HEK293 (cell line): ENCODE measurements around the gene ABHD5.
"Not testable (repeated sequence)": the region's sequence is repeated elsewhere in the genome, so short reads cannot be mapped to it uniquely, and the experiment has no call there.

ENCODE experiments used
- CTCF ChIA-PET: fragments of 350-600 bp; formaldehyde crosslinking; extraction: SDS; loops from one replicate; lab custom pipeline; 2021; ENCODE audit warnings: antibody characterized with exemption; lab: Yijun Ruan, JAX
- POLR2A ChIA-PET: fragments of 300-600 bp; formaldehyde crosslinking; extraction: SDS; loops from one replicate; lab custom pipeline; 2020; ENCODE audit warnings: antibody characterized with exemption, inconsistent platforms; lab: Yijun Ruan, JAX
- H3K27ac ChIP-seq: fragments of 200-500 bp; sonication (Bioruptor generic); 2 replicates; pipeline ENCODE4 v1.5.1; 2014; ENCODE audit warnings: low read depth, low read length, control low read depth, inconsistent platforms; ENCODE audit errors: extremely low read depth
- H3K36me3 ChIP-seq, 2 experiments: fragments of 200-500 bp in 1 of 2; sonication (Bioruptor generic) in 1 of 2; 1 replicate in 1 of 2; 2 replicates in 1 of 2; pipeline ENCODE4 v1.5.1; 2014 to 2017; ENCODE audit warnings: inconsistent platforms in 2 of 2, low read length in 2 of 2; ENCODE audit not compliant: control insufficient read depth in 2 of 2, insufficient read depth in 1 of 2
- H3K4me1 ChIP-seq: fragments of 200-500 bp; sonication (Bioruptor generic); 2 replicates; pipeline ENCODE4 v1.5.1; 2014; ENCODE audit warnings: mild to moderate bottlenecking, low read length, inconsistent platforms; ENCODE audit not compliant: control insufficient read depth, insufficient read depth
- H3K4me3 ChIP-seq: 2 replicates; pipeline ENCODE4 v1.5.1; 2011; ENCODE audit warnings: low read depth, mild to moderate bottlenecking, control low read depth, low read length, moderate library complexity
- H3K9me3 ChIP-seq: fragments of 200-500 bp; sonication (Bioruptor generic); 2 replicates; pipeline ENCODE4 v1.5.1; 2014; ENCODE audit warnings: low read depth, low read length, inconsistent platforms; ENCODE audit not compliant: control insufficient read depth, insufficient read depth
- FEZF1 ChIP-seq: fragments of 450-650 bp; formaldehyde crosslinking; IDR thresholded peaks from 2 replicates; pipeline ENCODE4 v1.5.1; 2016; ENCODE audit warnings: missing biosample characterization, missing genetic modification characterization
- GLI4 ChIP-seq: fragments of 450-650 bp; formaldehyde crosslinking; IDR thresholded peaks from 2 replicates; pipeline ENCODE4 v1.5.1; 2016; ENCODE audit warnings: missing biosample characterization, missing genetic modification characterization
- KLF7 ChIP-seq: fragments of 450-650 bp; formaldehyde crosslinking; IDR thresholded peaks from 2 replicates; pipeline ENCODE4 v1.5.1; 2016; ENCODE audit warnings: missing biosample characterization, missing genetic modification characterization, borderline replicate concordance
- MEIS1 ChIP-seq: sonication (generic); formaldehyde crosslinking; IDR thresholded peaks from 2 replicates; pipeline ENCODE4 v1.8.1; 2022; ENCODE audit warnings: missing genetic modification reagents, mild to moderate bottlenecking, borderline replicate concordance
- ZBTB21 ChIP-seq: fragments of 450-650 bp; formaldehyde crosslinking; IDR thresholded peaks from 2 replicates; pipeline ENCODE4 v1.5.1; 2017; ENCODE audit warnings: missing biosample characterization, missing genetic modification characterization
- ZBTB8A ChIP-seq: fragments of 450-650 bp; formaldehyde crosslinking; IDR thresholded peaks from 2 replicates; pipeline ENCODE4 v1.5.1; 2016; ENCODE audit warnings: missing biosample characterization, missing genetic modification characterization
- ZEB2 ChIP-seq: fragments of 450-650 bp; formaldehyde crosslinking; IDR thresholded peaks from 2 replicates; pipeline ENCODE4 v1.5.1; 2016; ENCODE audit warnings: missing biosample characterization, missing genetic modification characterization
- ZFP41 ChIP-seq: fragments of 450-650 bp; formaldehyde crosslinking; IDR thresholded peaks from 2 replicates; pipeline ENCODE4 v1.5.1; 2016; ENCODE audit warnings: missing biosample characterization, missing genetic modification characterization, borderline replicate concordance
- ZNF10 ChIP-seq: fragments of 450-650 bp; formaldehyde crosslinking; IDR thresholded peaks from 2 replicates; pipeline ENCODE4 v1.5.1; 2017; ENCODE audit warnings: missing biosample characterization, missing genetic modification characterization
- ZNF112 ChIP-seq: fragments of 450-650 bp; formaldehyde crosslinking; IDR thresholded peaks from 2 replicates; pipeline ENCODE4 v1.5.0; 2017; ENCODE audit warnings: missing biosample characterization, missing genetic modification characterization
- ZNF16 ChIP-seq: fragments of 450-650 bp; formaldehyde crosslinking; IDR thresholded peaks from 2 replicates; pipeline ENCODE4 v1.5.1; 2016; ENCODE audit warnings: low read depth, missing biosample characterization, missing genetic modification characterization
- ZNF223 ChIP-seq: fragments of 450-650 bp; formaldehyde crosslinking; IDR thresholded peaks from 2 replicates; pipeline ENCODE4 v1.5.1; 2016; ENCODE audit warnings: missing biosample characterization, missing genetic modification characterization
- ZNF37A ChIP-seq: fragments of 450-650 bp; IDR thresholded peaks from 2 replicates; pipeline ENCODE4 v1.5.1; 2018; ENCODE audit warnings: missing biosample characterization, missing genetic modification characterization
- ZNF510 ChIP-seq: fragments of 450-650 bp; formaldehyde crosslinking; IDR thresholded peaks from 2 replicates; pipeline ENCODE4 v1.5.1; 2018; ENCODE audit warnings: mild to moderate bottlenecking, missing genetic modification characterization, missing biosample characterization; ENCODE audit not compliant: insufficient replicate concordance
- ZNF621 ChIP-seq: fragments of 450-650 bp; formaldehyde crosslinking; IDR thresholded peaks from 2 replicates; pipeline ENCODE4 v1.5.1; 2017; ENCODE audit warnings: missing biosample characterization, missing genetic modification characterization
- ZNF677 ChIP-seq: fragments of 450-650 bp; IDR thresholded peaks from 2 replicates; pipeline ENCODE4 v1.5.0; 2018; ENCODE audit warnings: missing biosample characterization, mild to moderate bottlenecking, missing genetic modification characterization, moderate library complexity
- ZSCAN23 ChIP-seq: fragments of 450-650 bp; formaldehyde crosslinking; IDR thresholded peaks from 2 replicates; pipeline ENCODE4 v1.5.1; 2016; ENCODE audit warnings: missing biosample characterization, missing genetic modification characterization
- TF ChIP-seq, protein P1 (sequence below): fragments of 450-650 bp; formaldehyde crosslinking; IDR thresholded peaks from 2 replicates; pipeline ENCODE4 v1.5.1; 2016; ENCODE audit warnings: missing biosample characterization, missing genetic modification characterization
- TF ChIP-seq, protein P2 (sequence below): fragments of 450-650 bp; formaldehyde crosslinking; IDR thresholded peaks from 2 replicates; pipeline ENCODE4 v1.5.1; 2016; ENCODE audit warnings: missing biosample characterization, missing genetic modification characterization, borderline replicate concordance
- TF ChIP-seq, protein P3 (sequence below): sonication (generic); formaldehyde crosslinking; IDR thresholded peaks from 2 replicates; pipeline ENCODE4 v1.8.1; 2022; ENCODE audit warnings: mild to moderate bottlenecking, moderate library complexity, missing genetic modification reagents

The ABHD5 gene

DNA sequence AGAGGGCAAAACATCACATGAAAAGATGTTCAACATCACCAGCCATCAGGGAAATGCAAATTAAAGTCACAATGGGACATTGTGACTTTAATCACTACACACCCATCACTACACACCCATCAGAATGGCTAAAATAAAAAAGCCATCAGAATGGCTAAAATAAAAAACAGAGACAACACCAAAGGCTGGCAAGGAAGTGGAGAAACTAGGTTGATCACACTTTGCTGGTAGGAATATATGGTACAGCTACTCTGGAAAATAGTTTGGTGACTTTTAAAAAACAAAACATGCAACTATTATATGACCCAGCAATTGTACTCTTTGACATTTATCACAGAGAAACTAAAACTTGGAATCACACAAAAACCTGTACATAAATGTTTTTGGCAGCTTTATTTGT lies 15.1 kb upstream of the ABHD5 start:
- Histone ChIP-seq H3K27ac (no peak overlapping the region), H3K9me3 (no peaks in the 10 kb centered on the region), H3K36me3 (no peaks in the 10 kb centered on the region), H3K4me1 (no peaks in the 10 kb centered on the region), H3K4me3 (no peak overlapping the region)
- ChIA-PET CTCF (no interaction called here), POLR2A (no interaction called here)
- TF ChIP-seq ZNF16 (tag by site-specific recombination) (no peak), ZNF621 (tag by site-specific recombination) (no peak)
- TF ChIP-seq, protein P1, sequence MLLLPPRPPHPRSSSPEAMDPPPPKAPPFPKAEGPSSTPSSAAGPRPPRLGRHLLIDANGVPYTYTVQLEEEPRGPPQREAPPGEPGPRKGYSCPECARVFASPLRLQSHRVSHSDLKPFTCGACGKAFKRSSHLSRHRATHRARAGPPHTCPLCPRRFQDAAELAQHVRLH (tag by site-specific recombination) = no peak

DNA sequence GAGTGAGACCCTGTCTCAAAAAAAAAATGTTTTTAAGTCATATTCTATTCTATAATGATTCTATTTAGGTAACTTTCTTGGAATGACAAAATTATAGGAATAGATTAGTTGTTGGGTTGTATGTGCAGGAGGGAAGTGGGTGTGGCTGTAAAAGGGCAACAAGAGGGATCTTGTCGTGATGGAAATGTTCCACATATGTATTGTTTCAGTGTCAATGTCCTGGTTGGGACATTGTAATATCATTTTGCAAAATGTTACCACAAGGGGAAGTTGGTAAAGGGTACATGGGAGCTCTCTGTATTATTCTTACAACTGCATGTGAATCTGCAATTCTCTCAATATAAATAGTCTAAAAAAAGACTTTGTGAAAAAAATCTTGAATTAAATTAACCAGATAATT lies 14.3 kb upstream of the ABHD5 start:
- ChIA-PET POLR2A (no interaction called here), CTCF (interaction anchor here (0.7 to 1.2 kb wide), 3 partner anchors 23 to 503 kb away, joined by 4 to 6 read pairs (median 4); no protein-coding TSS in a partner anchor)
- Histone ChIP-seq H3K4me3 (no peak overlapping the region), H3K4me1 (no peaks in the 10 kb centered on the region), H3K36me3 (no peaks in the 10 kb centered on the region), H3K9me3 (no peaks in the 10 kb centered on the region), H3K27ac (no peak overlapping the region)
- TF ChIP-seq ZBTB8A (tag by site-specific recombination) = no peak
- no peak for TF ChIP-seq ZEB2 (tag by site-specific recombination)
- TF ChIP-seq, protein P2, sequence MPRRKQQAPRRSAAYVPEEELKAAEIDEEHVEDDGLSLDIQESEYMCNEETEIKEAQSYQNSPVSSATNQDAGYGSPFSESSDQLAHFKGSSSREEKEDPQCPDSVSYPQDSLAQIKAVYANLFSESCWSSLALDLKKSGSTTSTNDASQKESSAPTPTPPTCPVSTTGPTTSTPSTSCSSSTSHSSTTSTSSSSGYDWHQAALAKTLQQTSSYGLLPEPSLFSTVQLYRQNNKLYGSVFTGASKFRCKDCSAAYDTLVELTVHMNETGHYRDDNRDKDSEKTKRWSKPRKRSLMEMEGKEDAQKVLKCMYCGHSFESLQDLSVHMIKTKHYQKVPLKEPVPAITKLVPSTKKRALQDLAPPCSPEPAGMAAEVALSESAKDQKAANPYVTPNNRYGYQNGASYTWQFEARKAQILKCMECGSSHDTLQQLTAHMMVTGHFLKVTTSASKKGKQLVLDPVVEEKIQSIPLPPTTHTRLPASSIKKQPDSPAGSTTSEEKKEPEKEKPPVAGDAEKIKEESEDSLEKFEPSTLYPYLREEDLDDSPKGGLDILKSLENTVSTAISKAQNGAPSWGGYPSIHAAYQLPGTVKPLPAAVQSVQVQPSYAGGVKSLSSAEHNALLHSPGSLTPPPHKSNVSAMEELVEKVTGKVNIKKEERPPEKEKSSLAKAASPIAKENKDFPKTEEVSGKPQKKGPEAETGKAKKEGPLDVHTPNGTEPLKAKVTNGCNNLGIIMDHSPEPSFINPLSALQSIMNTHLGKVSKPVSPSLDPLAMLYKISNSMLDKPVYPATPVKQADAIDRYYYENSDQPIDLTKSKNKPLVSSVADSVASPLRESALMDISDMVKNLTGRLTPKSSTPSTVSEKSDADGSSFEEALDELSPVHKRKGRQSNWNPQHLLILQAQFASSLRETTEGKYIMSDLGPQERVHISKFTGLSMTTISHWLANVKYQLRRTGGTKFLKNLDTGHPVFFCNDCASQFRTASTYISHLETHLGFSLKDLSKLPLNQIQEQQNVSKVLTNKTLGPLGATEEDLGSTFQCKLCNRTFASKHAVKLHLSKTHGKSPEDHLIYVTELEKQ (tag by site-specific recombination) = no peak
- TF ChIP-seq ZNF10 (tag by site-specific recombination) = no peak
- TF ChIP-seq KLF7 (tag by site-specific recombination) = no peak
- TF ChIP-seq ZFP41 = no peak
- TF ChIP-seq FEZF1 (tag by site-specific recombination) = no peak
- TF ChIP-seq, protein P3, sequence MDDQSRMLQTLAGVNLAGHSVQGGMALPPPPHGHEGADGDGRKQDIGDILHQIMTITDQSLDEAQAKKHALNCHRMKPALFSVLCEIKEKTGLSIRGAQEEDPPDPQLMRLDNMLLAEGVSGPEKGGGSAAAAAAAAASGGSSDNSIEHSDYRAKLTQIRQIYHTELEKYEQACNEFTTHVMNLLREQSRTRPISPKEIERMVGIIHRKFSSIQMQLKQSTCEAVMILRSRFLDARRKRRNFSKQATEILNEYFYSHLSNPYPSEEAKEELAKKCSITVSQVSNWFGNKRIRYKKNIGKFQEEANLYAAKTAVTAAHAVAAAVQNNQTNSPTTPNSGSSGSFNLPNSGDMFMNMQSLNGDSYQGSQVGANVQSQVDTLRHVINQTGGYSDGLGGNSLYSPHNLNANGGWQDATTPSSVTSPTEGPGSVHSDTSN (CRISPR knock-in tag) = no peak
- TF ChIP-seq ZNF510 (tag by site-specific recombination) = no peak
- no peak for TF ChIP-seq ZNF37A (tag by site-specific recombination)
- no peak for TF ChIP-seq ZNF112 (tag by site-specific recombination)
- no peak for TF ChIP-seq ZBTB21 (tag by site-specific recombination)
- no peak for TF ChIP-seq ZNF677 (tag by site-specific recombination)
- no peak for TF ChIP-seq GLI4 (tag by site-specific recombination)
- TF ChIP-seq MEIS1 (CRISPR knock-in tag) = no peak
- no peak for TF ChIP-seq ZNF223 (tag by site-specific recombination)
- no peak for TF ChIP-seq ZSCAN23 (tag by site-specific recombination)

DNA sequence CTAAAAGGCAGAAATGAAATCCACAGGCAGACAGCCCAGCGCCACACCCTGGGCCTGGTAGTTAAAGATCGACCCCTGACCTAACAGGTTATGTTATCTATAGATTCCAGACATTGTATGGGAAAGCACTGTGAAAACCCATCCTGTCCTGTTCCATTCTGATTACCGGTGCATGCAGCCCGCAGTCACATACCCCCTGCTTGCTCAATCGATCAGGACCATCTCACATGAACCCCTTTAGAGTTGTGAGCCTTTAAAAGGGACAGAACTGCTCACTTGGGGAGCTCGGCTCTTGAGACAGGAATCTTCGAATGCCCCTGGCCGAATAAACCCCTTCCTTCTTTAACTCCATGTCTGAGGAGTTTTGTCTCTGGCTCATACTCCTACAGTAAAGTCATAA lies 12.4 kb upstream of the ABHD5 start:
- H3K36me3 ChIP-seq, H3K4me1 ChIP-seq, H3K27ac ChIP-seq, H3K9me3 ChIP-seq, H3K4me3 ChIP-seq, POLR2A ChIA-PET: not testable (repeated sequence)
- CTCF ChIA-PET = interaction anchor here (0.7 kb wide), 1 partner anchor 11 kb away, joined by 3 read pairs; no protein-coding TSS in a partner anchor

DNA sequence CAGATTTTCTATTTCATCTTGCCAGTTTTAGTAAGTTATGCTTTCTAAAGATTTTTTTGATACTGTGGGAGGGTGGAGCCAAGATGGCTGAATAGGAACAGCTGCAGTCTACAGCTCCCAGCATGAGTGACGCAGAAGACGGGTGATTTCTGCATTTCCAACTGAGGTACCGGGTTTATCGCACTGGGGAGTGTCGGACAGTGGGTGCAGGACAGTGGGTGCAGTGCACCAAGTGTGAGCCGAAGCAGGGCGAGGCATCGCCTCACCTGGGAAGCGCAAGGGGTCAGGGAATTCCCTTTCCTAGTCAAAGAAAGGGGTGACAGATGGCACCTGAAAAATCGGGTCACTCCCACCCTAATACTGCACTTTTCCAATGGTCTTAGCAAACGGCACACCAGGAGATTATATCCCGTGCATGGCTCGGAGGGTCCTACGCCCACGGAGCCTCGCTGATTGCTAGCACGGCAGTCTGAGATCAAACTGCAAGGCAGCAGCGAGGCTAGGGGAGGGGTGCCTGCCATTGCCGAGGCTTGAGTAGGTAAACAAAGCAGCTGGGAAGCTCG lies 11.8 kb upstream of the ABHD5 start:
- H3K27ac ChIP-seq, H3K36me3 ChIP-seq, H3K4me3 ChIP-seq, H3K4me1 ChIP-seq, POLR2A ChIA-PET, CTCF ChIA-PET, H3K9me3 ChIP-seq: not testable (repeated sequence)

DNA sequence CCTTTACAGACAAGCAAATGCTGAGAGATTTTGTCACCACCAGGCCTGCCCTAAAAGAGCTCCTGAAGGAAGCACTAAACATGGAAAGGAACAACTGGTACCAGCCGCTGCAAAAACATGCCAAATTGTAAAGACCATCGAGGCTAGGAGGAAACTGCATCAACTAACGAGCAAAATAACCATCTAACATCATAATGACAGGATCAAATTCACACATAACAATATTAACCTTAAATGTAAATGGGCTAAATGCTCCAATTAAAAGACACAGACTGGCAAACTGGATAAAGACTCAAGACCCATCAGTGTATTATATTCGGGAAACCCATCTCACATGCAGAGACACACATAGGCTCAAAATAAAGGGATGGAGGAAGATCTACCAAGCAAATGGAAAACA lies 9.9 kb upstream of the ABHD5 start:
- H3K4me1 ChIP-seq, H3K9me3 ChIP-seq, H3K36me3 ChIP-seq, H3K27ac ChIP-seq, POLR2A ChIA-PET, H3K4me3 ChIP-seq, CTCF ChIA-PET: not testable (repeated sequence)
